GM12878 (cell line): ENCODE measurements around the gene PCSK1N. TPM values are rescaled to one million over a fixed set of nuclear protein-coding genes. Genes with fewer than 3 reads are reported as not detected.

Experiments used
- ATAC-seq: fragments of 200-7000 bp; cut with Tn5 transposase; 3 replicates; pipeline ENCODE4 v1.9.1; 2020; ENCODE audit warnings: mild to moderate bottlenecking, moderate library complexity
- BruUV-seq: library from RNA; stranded (reverse); fragments of 400-500 nt; replicated peaks from 2 replicates; lab custom pipeline; 2021; lab: Mats Ljungman, UMichigan
- CTCF ChIA-PET: fragments of 300-600 bp; sonication (Branson Sonifier 250); formaldehyde crosslinking; extraction: SDS; loops from one replicate; lab custom pipeline; 2021; ENCODE audit warnings: inconsistent platforms; lab: Yijun Ruan, JAX
- POLR2A ChIA-PET: fragments of 350-600 bp; formaldehyde crosslinking; extraction: SDS; loops from one replicate; lab custom pipeline; 2021; ENCODE audit warnings: inconsistent platforms; lab: Charles Lee
- RAD21 ChIA-PET: fragments of 300-600 bp; sonication (Branson Sonifier 250); formaldehyde crosslinking; loops from one replicate; lab custom pipeline; 2023; ENCODE audit warnings: antibody characterized with exemption; ENCODE audit not compliant: unreplicated experiment; lab: Charles Lee
- SMC1A ChIA-PET: fragments of 300-600 bp; sonication (Branson Sonifier 250); formaldehyde crosslinking; loops from one replicate; lab custom pipeline; 2023; ENCODE audit not compliant: unreplicated experiment, uncharacterized antibody; lab: Charles Lee
- DNase-seq: peaks from one replicate; pipeline ENCODE4 v3.0.0-alpha.2; 2011; ENCODE audit warnings: low read depth, low spot score
- FAIRE-seq: peaks from 3 replicates; lab custom pipeline; 2011; peaks lifted over from hg19 to GRCh38; lab: Jason Lieb, UNC
- H2AFZ ChIP-seq: 2 replicates; pipeline ENCODE4 v1.6.0; 2011; ENCODE audit warnings: low read depth, low read length, control low read depth; ENCODE audit not compliant: control insufficient read depth
- H3K27ac ChIP-seq: 2 replicates; pipeline ENCODE4 v1.5.1; 2011; ENCODE audit warnings: control low read depth; ENCODE audit not compliant: control insufficient read depth, insufficient read depth
- H3K27me3 ChIP-seq, 2 experiments: replicated peaks in 1 of 2; 2 replicates each; pipeline versions ENCODE4 v1.6.0 to v1.6.1; 2011; ENCODE audit warnings: low read length in 1 of 2; ENCODE audit not compliant: control insufficient read depth in 2 of 2, insufficient read depth in 2 of 2
- H3K36me3 ChIP-seq, 2 experiments: 2 replicates each; pipeline ENCODE4 v1.5.1; 2011; ENCODE audit warnings: low read length in 1 of 2; ENCODE audit not compliant: control insufficient read depth in 2 of 2, insufficient read depth in 2 of 2
- H3K4me1 ChIP-seq: 2 replicates; pipeline ENCODE4 v1.6.1; 2011; ENCODE audit warnings: mild to moderate bottlenecking, low read length, moderate library complexity, mixed read lengths; ENCODE audit not compliant: control insufficient read depth, insufficient read depth
- H3K4me2 ChIP-seq: 2 replicates; pipeline ENCODE4 v1.6.0; 2011; ENCODE audit warnings: control low read depth; ENCODE audit not compliant: control insufficient read depth, insufficient read depth
- H3K4me3 ChIP-seq: fragments of 200-600 bp; sonication (generic); 2 replicates; pipeline ENCODE4 v1.5.1; 2016
- H3K79me2 ChIP-seq: 2 replicates; pipeline ENCODE4 v1.6.0; 2011; ENCODE audit warnings: low read length; ENCODE audit not compliant: control insufficient read depth, insufficient read depth
- H3K9ac ChIP-seq: 2 replicates; pipeline ENCODE4 v1.8.0; 2011; ENCODE audit warnings: low read length, control low read depth, mixed read lengths; ENCODE audit not compliant: control insufficient read depth, insufficient read depth
- H3K9me3 ChIP-seq: replicated peaks from 3 replicates; pipeline ENCODE4 v1.5.1; 2011; ENCODE audit warnings: mild to moderate bottlenecking, low read length; ENCODE audit not compliant: control insufficient read depth, insufficient read depth
- H4K20me1 ChIP-seq: 2 replicates; pipeline ENCODE4 v1.6.0; 2011; ENCODE audit not compliant: control insufficient read depth, insufficient read depth
- CBX3 ChIP-seq: fragments of 200-600 bp; sonication (generic); IDR thresholded peaks from 2 replicates; pipeline ENCODE4 v1.6.1; 2016; ENCODE audit warnings: low read depth, borderline replicate concordance
- CREM ChIP-seq: IDR thresholded peaks from 2 replicates; pipeline ENCODE4 v1.6.1; 2014; ENCODE audit warnings: antibody characterized with exemption, low read depth
- HCFC1 ChIP-seq: fragments of 150-350 bp; IDR thresholded peaks from 2 replicates; pipeline ENCODE4 v1.6.1; 2014; ENCODE audit warnings: low read length
- IKZF1 ChIP-seq: fragments of 450-650 bp; conservative IDR thresholded peaks from 2 replicates; pipeline ENCODE4 v1.6.1; 2017; ENCODE audit warnings: antibody characterized with exemption, mild to moderate bottlenecking
- KDM1A ChIP-seq: fragments of 200-600 bp; sonication (generic); IDR thresholded peaks from 2 replicates; pipeline ENCODE4 v1.6.1; 2016; ENCODE audit warnings: borderline replicate concordance
- NBN ChIP-seq: fragments of 450-650 bp; IDR thresholded peaks from 2 replicates; pipeline ENCODE4 v1.6.1; 2016
- PAX5 ChIP-seq: IDR thresholded peaks from 2 replicates; pipeline ENCODE4 v1.6.1; 2011; ENCODE audit warnings: low read depth, low read length, borderline replicate concordance
- POLR2AphosphoS2 ChIP-seq: IDR thresholded peaks from 2 replicates; pipeline ENCODE4 v1.6.1; 2011; ENCODE audit warnings: low read depth, mild to moderate bottlenecking, low read length, improper control_type of control experiment, moderate library complexity
- ZNF24 ChIP-seq: fragments of 450-650 bp; IDR thresholded peaks from 2 replicates; pipeline ENCODE4 v1.6.1; 2017; ENCODE audit warnings: antibody characterized with exemption, mild to moderate bottlenecking
- WGBS: methylation state at CpG from one replicate; pipeline ENCODE4 v1.1.6; 2016; ENCODE audit warnings: low lambda C conversion rate; ENCODE audit not compliant: insufficient replicate concordance, insufficient coverage; ENCODE audit errors: missing lambda C conversion rate; 5-methylcytosine and 5-hydroxymethylcytosine counted together
- in situ Hi-C: fragments of 300-500 bp; cut with MboI; formaldehyde crosslinking; loops from 9 replicates; pipeline ENCODE4 v1.14.3; 2018; ENCODE audit warnings: mixed read lengths
- intact Hi-C: fragments of 100-400 bp; cut with micrococcal nuclease; formaldehyde crosslinking; loops from one replicate; pipeline ENCODE4 v1.14.2; 2022; ENCODE audit not compliant: unreplicated experiment
- polyA plus RNA-seq, 11 experiments: library from polyadenylated mRNA; depleted of rRNA in 4 of 11; unstranded in 6 of 11; stranded (reverse) in 5 of 11; fragments of >200 nt; fragmentation: Nextera tagmentation in 4 of 11; fragmentation: Illumina TruSeq in 1 of 11; extraction: Ambion mirVana in 4 of 11; extraction: Trizol in 1 of 11; gene quantifications; 1 replicate in 1 of 11; 2 replicates in 10 of 11; pipeline versions ENCODE4 v1.2.1 to v1.2.3, GENCODE V29; 2011 to 2016; ENCODE audit warnings: inconsistent platforms in 2 of 11, missing spikeins in 2 of 11, low read depth in 1 of 11
- total RNA-seq, 4 experiments: library from RNA; depleted of rRNA in 3 of 4; stranded (reverse); fragments of >200 nt in 3 of 4; fragmentation: Illumina TruSeq in 1 of 4; extraction: Trizol in 1 of 4; gene quantifications; 2 replicates each; pipeline versions ENCODE4 v1.2.1 to v1.2.3, GENCODE V29; 2013 to 2021
- TF ChIP-seq, protein P1 (sequence below), 3 experiments: IDR thresholded peaks in 2 of 3; conservative IDR thresholded peaks in 1 of 3; 2 replicates each; pipeline ENCODE4 v1.5.1; 2011; ENCODE audit warnings: low read depth in 3 of 3, low read length in 3 of 3, mild to moderate bottlenecking in 3 of 3, control low read depth in 2 of 3, moderate library complexity in 2 of 3, inconsistent platforms in 1 of 3, mixed read lengths in 1 of 3; ENCODE audit not compliant: control insufficient read depth in 2 of 3, insufficient read depth in 1 of 3; ENCODE audit errors: extremely low read depth in 1 of 3
- TF ChIP-seq, protein P2 (sequence below): fragments of 450-650 bp; IDR thresholded peaks from 2 replicates; pipeline ENCODE4 v1.6.1; 2014; ENCODE audit warnings: mild to moderate bottlenecking
- TF ChIP-seq, protein P3 (sequence below): fragments of 450-650 bp; IDR thresholded peaks from 2 replicates; pipeline ENCODE4 v1.6.1; 2017; ENCODE audit warnings: mild to moderate bottlenecking, low read depth, inconsistent platforms; ENCODE audit not compliant: poor library complexity, severe bottlenecking
- TF ChIP-seq, protein P4 (sequence below): fragments of 450-650 bp; IDR thresholded peaks from 2 replicates; pipeline ENCODE4 v1.6.1; 2017; ENCODE audit warnings: mild to moderate bottlenecking

Gene PCSK1N
- total and polyA plus RNA-seq, 10 of the 15 experiments (the other 5 are each of a cell fraction or from before 2014, with no cell fraction given) = 0.19 TPM; not detected in 9

DNA sequence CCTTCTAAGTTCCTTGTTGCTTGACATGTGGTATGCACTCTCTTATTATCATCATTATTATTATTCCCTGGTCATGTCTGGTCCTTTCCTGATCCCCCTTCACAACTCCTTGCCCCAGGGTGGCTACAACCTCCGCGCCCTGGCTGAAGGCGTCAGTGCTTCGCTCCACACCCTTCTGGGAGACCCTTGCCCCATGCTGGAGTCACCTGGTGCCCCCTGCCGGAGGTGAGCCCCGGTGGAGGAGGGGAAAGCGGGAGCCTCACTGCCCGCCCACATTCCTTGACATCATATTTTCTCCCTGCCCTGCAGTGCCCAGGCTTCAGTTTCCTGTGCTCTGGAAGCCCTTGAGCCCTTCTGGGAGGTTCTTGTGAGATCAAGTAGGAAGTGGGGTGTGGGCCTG, 20.1 kb downstream of the PCSK1N start (continued):
- TF ChIP-seq, protein P1, sequence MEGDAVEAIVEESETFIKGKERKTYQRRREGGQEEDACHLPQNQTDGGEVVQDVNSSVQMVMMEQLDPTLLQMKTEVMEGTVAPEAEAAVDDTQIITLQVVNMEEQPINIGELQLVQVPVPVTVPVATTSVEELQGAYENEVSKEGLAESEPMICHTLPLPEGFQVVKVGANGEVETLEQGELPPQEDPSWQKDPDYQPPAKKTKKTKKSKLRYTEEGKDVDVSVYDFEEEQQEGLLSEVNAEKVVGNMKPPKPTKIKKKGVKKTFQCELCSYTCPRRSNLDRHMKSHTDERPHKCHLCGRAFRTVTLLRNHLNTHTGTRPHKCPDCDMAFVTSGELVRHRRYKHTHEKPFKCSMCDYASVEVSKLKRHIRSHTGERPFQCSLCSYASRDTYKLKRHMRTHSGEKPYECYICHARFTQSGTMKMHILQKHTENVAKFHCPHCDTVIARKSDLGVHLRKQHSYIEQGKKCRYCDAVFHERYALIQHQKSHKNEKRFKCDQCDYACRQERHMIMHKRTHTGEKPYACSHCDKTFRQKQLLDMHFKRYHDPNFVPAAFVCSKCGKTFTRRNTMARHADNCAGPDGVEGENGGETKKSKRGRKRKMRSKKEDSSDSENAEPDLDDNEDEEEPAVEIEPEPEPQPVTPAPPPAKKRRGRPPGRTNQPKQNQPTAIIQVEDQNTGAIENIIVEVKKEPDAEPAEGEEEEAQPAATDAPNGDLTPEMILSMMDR (IDR thresholded peaks at IDR 0.05 in 2 of 3, conservative IDR thresholded peaks at IDR 0.05 in 1 of 3; ENCODE audit: control insufficient read depth in 2 of 3, extremely low read depth in 1 of 3, insufficient read depth in 1 of 3, low read depth in 3 of 3, low read length in 3 of 3) = no peak

DNA sequence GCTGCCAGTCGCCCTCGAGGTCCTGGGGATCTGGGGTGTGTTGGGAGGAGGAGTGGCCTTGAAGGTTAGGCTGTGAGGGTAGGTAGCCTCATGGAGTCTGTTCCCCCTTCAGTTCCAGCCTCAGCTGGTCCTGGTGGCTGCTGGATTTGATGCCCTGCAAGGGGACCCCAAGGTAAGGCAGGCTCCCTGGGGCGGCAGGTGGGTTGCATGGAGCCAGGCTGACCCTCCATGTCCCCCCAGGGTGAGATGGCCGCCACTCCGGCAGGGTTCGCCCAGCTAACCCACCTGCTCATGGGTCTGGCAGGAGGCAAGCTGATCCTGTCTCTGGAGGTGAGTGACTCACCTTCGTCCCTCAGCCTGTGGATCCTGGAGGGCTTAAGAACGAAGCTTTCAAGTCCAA, 20.7 kb downstream of the PCSK1N start:
- RAD21 ChIA-PET = no interaction called here
- intact Hi-C loops = no loop called here
- SMC1A ChIA-PET = no interaction called here
- Histone ChIP-seq H3K79me2 (no peaks in the 10 kb centered on the region), H3K9me3 (no peaks in the 10 kb centered on the region), H3K27ac (no peak overlapping the region), H2AFZ (no peak overlapping the region), H4K20me1 (no peaks in the 10 kb centered on the region), H3K4me1 (no peaks in the 10 kb centered on the region), H3K36me3 (no peaks in the 10 kb centered on the region), H3K4me2 (no peak overlapping the region), H3K9ac (no peak overlapping the region), H3K27me3 (no peaks in the 10 kb centered on the region), H3K4me3 (no peak overlapping the region)
- CTCF ChIA-PET = no interaction called here
- no TSS peak for BruUV-seq
- DNase-seq = no peak
- POLR2A ChIA-PET = no interaction called here
- ATAC-seq = no peak
- WGBS = 76% methylated on average over 8 of the region's 8 CpGs
- in situ Hi-C loops = no loop called here
- no peak for FAIRE-seq
- TF ChIP-seq, protein P2, sequence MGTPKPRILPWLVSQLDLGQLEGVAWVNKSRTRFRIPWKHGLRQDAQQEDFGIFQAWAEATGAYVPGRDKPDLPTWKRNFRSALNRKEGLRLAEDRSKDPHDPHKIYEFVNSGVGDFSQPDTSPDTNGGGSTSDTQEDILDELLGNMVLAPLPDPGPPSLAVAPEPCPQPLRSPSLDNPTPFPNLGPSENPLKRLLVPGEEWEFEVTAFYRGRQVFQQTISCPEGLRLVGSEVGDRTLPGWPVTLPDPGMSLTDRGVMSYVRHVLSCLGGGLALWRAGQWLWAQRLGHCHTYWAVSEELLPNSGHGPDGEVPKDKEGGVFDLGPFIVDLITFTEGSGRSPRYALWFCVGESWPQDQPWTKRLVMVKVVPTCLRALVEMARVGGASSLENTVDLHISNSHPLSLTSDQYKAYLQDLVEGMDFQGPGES = no peak
- TF ChIP-seq ZNF24 = no peak
- TF ChIP-seq PAX5 = no peak
- TF ChIP-seq POLR2AphosphoS2 = no peak
- TF ChIP-seq HCFC1 = no peak
- TF ChIP-seq CBX3 = no peak
- TF ChIP-seq, protein P3, sequence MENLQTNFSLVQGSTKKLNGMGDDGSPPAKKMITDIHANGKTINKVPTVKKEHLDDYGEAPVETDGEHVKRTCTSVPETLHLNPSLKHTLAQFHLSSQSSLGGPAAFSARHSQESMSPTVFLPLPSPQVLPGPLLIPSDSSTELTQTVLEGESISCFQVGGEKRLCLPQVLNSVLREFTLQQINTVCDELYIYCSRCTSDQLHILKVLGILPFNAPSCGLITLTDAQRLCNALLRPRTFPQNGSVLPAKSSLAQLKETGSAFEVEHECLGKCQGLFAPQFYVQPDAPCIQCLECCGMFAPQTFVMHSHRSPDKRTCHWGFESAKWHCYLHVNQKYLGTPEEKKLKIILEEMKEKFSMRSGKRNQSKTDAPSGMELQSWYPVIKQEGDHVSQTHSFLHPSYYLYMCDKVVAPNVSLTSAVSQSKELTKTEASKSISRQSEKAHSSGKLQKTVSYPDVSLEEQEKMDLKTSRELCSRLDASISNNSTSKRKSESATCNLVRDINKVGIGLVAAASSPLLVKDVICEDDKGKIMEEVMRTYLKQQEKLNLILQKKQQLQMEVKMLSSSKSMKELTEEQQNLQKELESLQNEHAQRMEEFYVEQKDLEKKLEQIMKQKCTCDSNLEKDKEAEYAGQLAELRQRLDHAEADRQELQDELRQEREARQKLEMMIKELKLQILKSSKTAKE = no peak
- TF ChIP-seq CREM = no peak
- TF ChIP-seq, protein P4, sequence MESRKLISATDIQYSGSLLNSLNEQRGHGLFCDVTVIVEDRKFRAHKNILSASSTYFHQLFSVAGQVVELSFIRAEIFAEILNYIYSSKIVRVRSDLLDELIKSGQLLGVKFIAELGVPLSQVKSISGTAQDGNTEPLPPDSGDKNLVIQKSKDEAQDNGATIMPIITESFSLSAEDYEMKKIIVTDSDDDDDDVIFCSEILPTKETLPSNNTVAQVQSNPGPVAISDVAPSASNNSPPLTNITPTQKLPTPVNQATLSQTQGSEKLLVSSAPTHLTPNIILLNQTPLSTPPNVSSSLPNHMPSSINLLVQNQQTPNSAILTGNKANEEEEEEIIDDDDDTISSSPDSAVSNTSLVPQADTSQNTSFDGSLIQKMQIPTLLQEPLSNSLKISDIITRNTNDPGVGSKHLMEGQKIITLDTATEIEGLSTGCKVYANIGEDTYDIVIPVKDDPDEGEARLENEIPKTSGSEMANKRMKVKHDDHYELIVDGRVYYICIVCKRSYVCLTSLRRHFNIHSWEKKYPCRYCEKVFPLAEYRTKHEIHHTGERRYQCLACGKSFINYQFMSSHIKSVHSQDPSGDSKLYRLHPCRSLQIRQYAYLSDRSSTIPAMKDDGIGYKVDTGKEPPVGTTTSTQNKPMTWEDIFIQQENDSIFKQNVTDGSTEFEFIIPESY = no peak
- TF ChIP-seq, protein P1 (IDR thresholded peaks at IDR 0.05 in 2 of 3, conservative IDR thresholded peaks at IDR 0.05 in 1 of 3; ENCODE audit: control insufficient read depth in 2 of 3, extremely low read depth in 1 of 3, insufficient read depth in 1 of 3, low read depth in 3 of 3, low read length in 3 of 3) = no peak
- no peak for TF ChIP-seq IKZF1
- TF ChIP-seq NBN = no peak
- no peak for TF ChIP-seq KDM1A
